NCI-H748 (cell line): ENCODE results near the gene TDRD6.

Experiments
- DNase-seq: peaks from one replicate; lab custom pipeline; 2025; ENCODE audit not compliant: unreplicated experiment; lab: John Stamatoyannopoulos, UW

The TDRD6 gene

GRCh38 chr6:46676604-46677313 is 10.9 kb upstream of the TDRD6 start:
- DNase-seq: no peak

- DNase-seq: no peak
Observed at GRCh38 chr6:46677314-46677654, 10.4 kb upstream of the TDRD6 start.

- no peak for DNase-seq
Observed at GRCh38 chr6:46684771-46685170, 2.9 kb upstream of the TDRD6 start.

DNA sequence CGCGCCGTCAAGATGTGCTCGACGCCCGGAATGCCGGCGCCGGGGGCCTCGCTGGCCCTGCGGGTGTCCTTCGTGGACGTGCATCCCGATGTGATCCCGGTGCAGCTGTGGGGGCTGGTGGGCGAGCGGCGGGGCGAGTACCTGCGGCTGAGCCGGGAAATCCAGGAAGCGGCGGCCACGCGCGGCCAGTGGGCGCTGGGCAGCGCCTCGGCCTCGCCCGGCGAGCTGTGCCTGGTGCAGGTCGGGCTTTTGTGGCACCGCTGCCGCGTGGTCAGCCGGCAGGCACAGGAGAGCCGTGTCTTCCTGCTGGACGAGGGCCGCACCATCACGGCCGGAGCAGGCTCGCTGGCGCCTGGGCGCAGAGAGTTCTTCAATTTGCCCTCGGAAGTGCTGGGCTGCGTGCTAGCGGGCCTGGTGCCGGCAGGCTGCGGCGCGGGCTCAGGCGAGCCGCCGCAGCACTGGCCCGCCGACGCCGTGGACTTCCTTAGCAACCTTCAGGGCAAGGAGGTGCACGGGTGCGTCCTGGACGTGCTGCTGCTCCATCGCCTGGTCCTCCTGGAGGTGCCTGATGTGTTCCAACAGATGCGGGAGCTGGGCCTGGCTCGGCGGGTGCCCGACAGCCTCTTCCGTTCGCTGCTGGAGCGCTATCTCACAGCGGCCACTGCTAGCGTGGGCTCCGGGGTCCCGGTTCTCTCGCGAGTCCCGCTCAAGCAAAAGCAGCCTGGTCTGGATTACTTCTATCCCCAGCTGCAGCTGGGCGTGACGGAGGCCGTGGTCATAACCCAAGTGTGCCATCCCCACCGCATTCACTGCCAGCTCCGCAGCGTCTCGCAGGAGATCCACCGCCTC is 656 bp downstream of the TDRD6 start:
- no peak for DNase-seq

GRCh38 chr6:46688966-46689335 is 1.3 kb downstream of the TDRD6 start:
- DNase-seq: no peak

DNA sequence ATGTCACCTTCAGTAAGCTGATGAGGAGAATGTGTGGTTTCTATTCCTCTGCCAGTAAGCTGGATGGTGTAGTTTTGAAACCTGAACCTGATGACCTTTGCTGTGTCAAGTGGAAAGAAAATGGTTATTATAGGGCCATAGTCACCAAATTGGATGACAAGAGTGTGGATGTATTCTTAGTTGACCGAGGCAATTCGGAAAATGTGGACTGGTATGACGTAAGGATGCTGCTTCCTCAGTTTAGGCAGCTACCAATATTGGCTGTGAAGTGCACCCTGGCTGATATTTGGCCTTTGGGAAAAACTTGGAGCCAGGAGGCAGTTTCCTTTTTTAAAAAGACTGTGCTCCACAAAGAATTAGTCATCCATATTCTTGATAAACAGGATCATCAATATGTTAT is 2.0 kb downstream of the TDRD6 start:
- no peak for DNase-seq

- DNase-seq: no peak
Observed at GRCh38 chr6:46690141-46690755, 2.6 kb downstream of the TDRD6 start.

DNA sequence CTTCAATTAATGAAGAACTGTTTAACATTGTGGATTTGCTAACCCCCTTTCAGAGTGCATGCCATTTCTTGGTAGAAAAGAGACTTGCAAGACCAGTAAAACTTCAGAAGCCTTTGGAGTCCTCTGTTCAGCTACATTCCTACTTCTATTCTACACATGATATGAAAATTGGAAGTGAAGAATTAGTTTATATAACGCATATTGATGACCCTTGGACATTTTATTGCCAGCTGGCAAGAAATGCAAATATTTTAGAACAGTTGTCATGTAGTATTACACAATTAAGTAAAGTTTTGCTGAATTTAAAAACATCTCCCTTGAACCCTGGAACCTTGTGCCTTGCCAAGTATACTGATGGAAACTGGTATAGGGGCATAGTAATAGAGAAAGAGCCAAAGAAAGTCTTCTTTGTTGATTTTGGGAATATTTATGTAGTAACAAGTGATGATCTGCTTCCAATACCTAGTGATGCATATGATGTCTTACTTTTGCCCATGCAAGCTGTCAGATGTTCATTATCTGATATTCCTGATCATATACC is 3.3 kb downstream of the TDRD6 start:
- no peak for DNase-seq

- DNase-seq: no peak
Observed at GRCh38 chr6:46699970-46700369, 12.3 kb downstream of the TDRD6 start.

DNA sequence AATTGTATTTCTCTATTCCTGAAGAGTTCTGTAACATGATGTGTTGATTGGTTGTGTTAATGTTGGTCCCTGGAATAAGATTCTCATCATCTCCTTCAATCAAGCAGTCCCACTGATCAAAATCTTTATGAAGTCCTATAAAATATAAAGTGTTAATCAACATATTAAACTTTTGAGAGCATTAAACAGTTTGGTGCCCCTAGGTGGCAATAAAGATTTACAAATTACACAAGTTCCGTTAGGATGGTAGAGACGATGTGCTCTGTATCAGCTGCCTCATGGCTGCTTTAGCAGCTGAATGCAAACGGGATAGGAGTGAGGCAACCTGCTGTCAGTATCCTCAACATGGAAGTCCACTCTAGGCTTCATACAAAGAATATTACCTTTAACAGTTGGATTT is 16.9 kb downstream of the TDRD6 start:
- DNase-seq: peak; percentile 41

GRCh38 chr6:46706464-46706863 is 18.8 kb downstream of the TDRD6 start:
- DNase-seq: no peak

DNA sequence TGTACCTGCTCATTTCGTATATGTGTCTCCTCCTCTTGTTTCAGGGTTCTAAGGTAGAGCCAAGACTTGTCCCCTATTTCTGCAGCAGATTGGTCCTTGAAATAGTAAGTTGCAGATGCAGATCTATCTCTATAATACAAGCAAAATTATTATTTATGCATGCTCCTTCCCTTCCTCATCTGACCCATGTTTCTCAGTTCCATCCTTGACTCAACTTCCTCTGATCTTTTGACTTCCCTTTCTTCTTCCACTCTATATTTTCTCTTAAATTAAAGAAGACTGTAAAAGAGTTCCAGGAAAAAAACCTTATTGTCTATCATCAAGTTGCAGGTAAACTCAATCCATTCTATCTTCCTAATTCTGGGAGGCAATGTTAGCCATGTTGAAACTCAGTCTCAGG is 23.8 kb downstream of the TDRD6 start:
- DNase-seq: no peak

DNA sequence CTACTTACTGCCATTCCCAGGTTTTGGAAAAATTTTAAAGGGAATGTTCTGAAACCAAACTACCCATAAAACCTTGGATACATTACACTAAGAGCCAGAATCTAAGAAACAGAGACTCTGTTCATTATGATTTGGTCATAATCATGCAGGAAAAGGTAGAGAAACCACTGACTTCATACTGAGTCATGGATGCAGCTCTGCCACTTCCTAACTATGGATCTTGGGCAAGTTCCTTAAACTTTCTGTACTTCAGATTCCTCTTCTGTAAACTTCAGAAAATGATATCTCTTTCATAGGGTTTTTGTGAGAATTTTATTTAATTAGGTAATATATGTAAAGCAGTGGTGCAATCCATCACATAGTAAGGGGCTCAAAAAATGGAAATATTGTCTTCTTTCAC is 27.5 kb downstream of the TDRD6 start:
- no peak for DNase-seq

GRCh38 chr6:46719099-46719498 is 31.4 kb downstream of the TDRD6 start:
- no peak for DNase-seq

DNA sequence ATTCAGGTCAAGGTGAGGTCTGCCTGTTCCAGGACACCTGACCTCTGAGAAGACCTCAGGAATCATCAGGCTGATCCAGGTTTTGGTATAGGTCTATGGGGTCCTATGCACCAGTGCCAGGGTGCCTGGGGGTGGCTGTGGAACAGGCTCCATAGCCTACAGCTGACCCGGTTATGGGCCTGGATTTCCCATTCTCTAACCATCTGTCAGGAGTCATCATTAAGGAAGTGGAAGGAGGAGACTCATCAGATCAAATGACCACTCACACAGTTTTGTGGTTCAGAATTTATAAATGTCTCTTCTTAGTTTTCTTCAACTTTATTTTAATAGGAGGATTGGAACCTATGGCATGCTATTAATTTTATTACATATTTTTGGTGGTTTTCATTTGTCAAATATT is 32.7 kb downstream of the TDRD6 start:
- no peak for DNase-seq

GRCh38 chr6:46729787-46730326 is 42.2 kb downstream of the TDRD6 start:
- DNase-seq: no peak

DNA sequence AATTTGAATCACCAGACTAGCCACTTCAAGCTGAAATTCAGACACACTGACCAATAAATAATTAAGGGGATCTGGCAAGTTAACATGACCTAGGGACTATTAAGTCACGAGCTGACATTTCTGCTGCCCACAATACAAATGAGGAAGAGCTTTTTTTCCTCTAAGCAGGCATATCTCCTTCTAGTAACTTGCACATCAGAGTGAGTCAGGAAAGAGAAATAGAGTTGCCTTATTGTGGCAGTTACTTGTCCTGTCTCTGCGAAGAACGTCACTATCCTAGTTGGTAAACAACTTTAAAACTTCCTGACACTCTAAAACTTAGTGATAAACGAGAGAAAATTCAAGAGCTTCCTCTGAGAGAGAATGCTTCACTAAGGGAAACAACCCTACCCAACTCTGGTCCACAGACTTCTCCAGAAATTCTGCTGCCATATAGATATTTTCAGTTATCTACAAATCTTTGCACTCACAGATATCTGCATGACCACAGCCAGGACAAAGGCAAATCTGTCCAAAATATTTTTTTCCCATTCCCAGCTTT is 43.3 kb downstream of the TDRD6 start:
- no peak for DNase-seq

DNA sequence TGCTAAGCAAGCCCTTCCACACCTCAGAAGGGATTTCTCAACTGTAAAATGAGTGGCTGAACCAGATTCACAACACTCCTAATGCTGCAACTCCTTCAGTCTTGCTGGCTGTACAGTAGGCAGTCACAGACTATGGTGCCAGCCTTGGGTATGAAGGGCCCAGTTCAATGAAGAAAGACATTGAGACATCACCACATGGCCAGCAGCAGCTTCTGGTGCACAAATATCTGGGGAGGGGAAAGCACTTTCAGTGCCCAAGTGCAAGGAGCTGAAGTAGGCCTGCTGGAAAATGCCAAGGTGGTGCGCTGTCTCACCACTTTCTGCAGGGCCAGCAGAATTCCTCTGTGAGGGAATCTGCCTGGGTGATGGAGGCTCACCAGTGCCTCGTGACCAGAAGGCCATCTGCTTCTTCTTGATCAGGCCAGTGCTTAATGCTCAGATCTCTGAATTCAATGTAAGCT is 45.7 kb downstream of the TDRD6 start:
- no peak for DNase-seq

GRCh38 chr6:46734867-46735719 is 47.4 kb downstream of the TDRD6 start, which contains the start of gene PLA2G7:
Gene PLA2G7, minus strand, starts transcription at chr6:46735375. Its CDS starts 12,484 bp downstream, at chr6:46722891.
- DNase-seq: peak; percentile 72

DNA sequence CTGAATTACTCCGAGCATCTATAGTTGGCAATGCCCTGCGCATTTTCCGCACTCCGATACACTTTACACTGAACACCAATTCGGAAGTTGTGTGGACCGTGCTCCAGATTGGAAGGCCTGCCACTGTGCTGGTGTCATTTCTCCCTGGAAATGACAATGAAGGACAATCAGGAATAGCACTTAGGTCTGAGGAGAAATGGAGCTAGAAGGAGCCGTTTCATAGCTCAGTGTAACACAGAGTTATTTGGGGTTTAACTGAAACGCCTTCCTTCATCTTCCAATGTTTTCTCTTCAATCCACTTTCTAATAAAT is 48.0 kb downstream of the TDRD6 start:
- DNase-seq: no peak
